ENCODE data around the gene ZFHX3. TPM values are rescaled to one million over a fixed set of nuclear protein-coding genes. Genes with fewer than 3 reads are reported as not detected.
A peak's percentile ranks its signal among the peaks of the same experiment; 100 is the strongest.

The ZFHX3 gene
- total RNA-seq, 1 experiment from 2014 or later, result 1.5 TPM

- Histone ChIP-seq H3T11ph (ENCODE audit: low read length) (no peak overlapping the region), H3K18ac (ENCODE audit: insufficient read length, low read depth, low read length) (no peak overlapping the region), H3K79me2 (ENCODE audit: insufficient read depth, low read length) (no peaks in the 10 kb centered on the region), H2BK5ac (ENCODE audit: insufficient read length, low read length) (no peak overlapping the region), H2AK5ac (ENCODE audit: insufficient read length, low read length) (no peak overlapping the region), H4K20me1 (ENCODE audit: control insufficient read depth, insufficient read depth, insufficient read length) (peaks cover 2% of the 10 kb centered on the region), H3K4ac (ENCODE audit: low read depth, low read length) (no peak overlapping the region), H4K91ac (ENCODE audit: insufficient read length, low read depth, low read length) (no peak overlapping the region), H2AFZ (ENCODE audit: low read length) (no peak overlapping the region), H2BK12ac (ENCODE audit: insufficient read length, low read depth, low read length) (no peak overlapping the region), H3K27ac (ENCODE audit: insufficient read length, low read depth, low read length) (no peak overlapping the region), H4K5ac (ENCODE audit: insufficient read length, low read depth, low read length) (no peak overlapping the region), H3K4me2 (ENCODE audit: insufficient read depth, insufficient read length, low read length) (peak overlapping the region; percentile 37), H2BK15ac (ENCODE audit: low read depth, low read length) (no peak overlapping the region), H3K56ac (ENCODE audit: insufficient read length, low read depth, low read length) (no peak overlapping the region), H3K23me2 (ENCODE audit: insufficient read length, low read depth, low read length, poor library complexity, severe bottlenecking) (peaks cover 13% of the 10 kb centered on the region), H3K9ac (ENCODE audit: extremely low read depth, insufficient read length, low read length) (no peak overlapping the region), H3K4me1 (ENCODE audit: insufficient read depth, low read length) (peaks cover 2% of the 10 kb centered on the region; the same call in 1 of the 2 replicates), H3K9me3 (ENCODE audit: control insufficient read depth, low read depth, low read length) (no peaks in the 10 kb centered on the region), H3K14ac (ENCODE audit: insufficient read depth, low read length) (no peak overlapping the region), H2BK120ac (ENCODE audit: low read depth, low read length, poor library complexity, severe bottlenecking) (no peak overlapping the region), H3K79me1 (ENCODE audit: insufficient read depth, low read depth, low read length, poor library complexity, severe bottlenecking) (no peaks in the 10 kb centered on the region), H2BK20ac (ENCODE audit: low read depth, low read length, poor library complexity, severe bottlenecking) (no peak overlapping the region), H4K8ac (replicated peaks; ENCODE audit: insufficient read length, low read depth, low read length) (no peak overlapping the region), H3K23ac (ENCODE audit: insufficient read length, low read depth, low read length) (no peak overlapping the region), H3K27me3 (ENCODE audit: insufficient read depth, low read length) (peaks cover 75% of the 10 kb centered on the region)
- Mint-ChIP-seq H3K9me3 (peaks cover 0 to 4% of the 10 kb centered on the region in 2 experiments; a peak in 1 of 5 replicates), H3K4me1 (peaks cover 55 to 74% of the 10 kb centered on the region in 2 experiments), H3K27ac (no peak overlapping the region), H3K4me3 (peak overlapping the region in 1 of 2 experiments; percentile 41; a peak in 2 of 5 replicates), H3K36me3 (ENCODE audit: insufficient read depth in 1 of 3, low read depth in 3 of 3) (no peaks in the 10 kb centered on the region; a peak in 1 of 7 replicates), H3K27me3 (ENCODE audit: low read depth) (peaks cover 100% of the 10 kb centered on the region)
- no peak for DNase-seq
- TF ChIP-seq CTCF (conservative IDR thresholded peaks at IDR 0.05), result no peak
- no CpG with 5 or more reads among the region's 14 CpGs for WGBS (ENCODE audit: extremely low coverage, insufficient read length, low lambda C conversion rate)
Observed at GRCh38 chr16:73063854-73064211, 15.9 kb upstream of the ZFHX3 start.

All from H9 (cell line).